Vagina (tissue), 2 donors: ENCODE data around the gene HOXA10.

Source experiments
- CTCF ChIP-seq, 3 experiments: fragments of 450-650 bp in 2 of 3; fragments of 200-600 bp in 1 of 3; sonication (generic) in 1 of 3; IDR thresholded peaks; one replicate each; pipeline ENCODE4 v1.5.1; 2017 to 2019; ENCODE audit warnings: antibody characterized with exemption in 3 of 3, mild to moderate bottlenecking in 2 of 3, moderate library complexity in 2 of 3
- POLR2A ChIP-seq, 2 donors: fragments of 450-650 bp; IDR thresholded peaks; one replicate each; pipeline ENCODE4 v1.6.1; 2017; ENCODE audit warnings: antibody characterized with exemption in 2 of 2, mild to moderate bottlenecking in 2 of 2, moderate library complexity in 2 of 2

DNA sequence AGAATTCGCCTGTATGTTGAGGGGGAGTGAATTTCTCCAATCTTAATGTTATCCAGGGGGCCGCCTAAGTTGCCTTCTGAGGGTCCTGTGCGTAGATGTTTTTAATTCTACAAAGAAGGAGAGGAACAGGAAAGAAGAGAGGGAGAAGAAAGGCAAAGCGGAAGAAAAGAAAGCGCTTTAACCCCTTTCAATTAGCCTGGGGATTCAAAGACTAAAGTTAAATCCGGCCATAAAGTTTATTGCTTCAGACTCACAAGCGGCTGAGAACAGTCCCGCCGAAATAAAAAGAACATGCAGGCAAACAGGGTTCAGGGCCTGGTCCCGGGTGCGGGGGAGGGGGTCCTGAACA is 35.2 kb downstream of the HOXA10 start:
- TF ChIP-seq POLR2A (IDR thresholded peaks at IDR 0.05) (no peak), CTCF (IDR thresholded peaks at IDR 0.05) (no peak)
